ENCODE data around the gene USP21.
A peak's percentile ranks its signal among the peaks of the same experiment; 100 is the strongest.

The USP21 gene

GRCh38 chr1:161138431-161138830 is 20.9 kb upstream of the USP21 start:
- DNase-seq, result no peak

GRCh38 chr1:161139766-161140165 is 19.5 kb upstream of the USP21 start:
- DNase-seq, result peak; percentile 35

- DNase-seq, result no peak
These were observed 18.4 kb upstream of the USP21 start for GRCh38 chr1:161140755-161141400.

GRCh38 chr1:161145832-161146231 is 13.5 kb upstream of the USP21 start:
- no peak for DNase-seq

- no peak for DNase-seq
These were observed 6.1 kb upstream of the USP21 start for GRCh38 chr1:161153176-161153575.

- DNase-seq, result peak; percentile 78
These were observed 5.5 kb upstream of the USP21 start, which contains the start of gene UFC1 for GRCh38 chr1:161153682-161154337. Gene UFC1 (plus strand): TSS chr1:161153978. CDS start chr1:161153998, 20 bp downstream.

- no peak for DNase-seq
These were observed 1.4 kb upstream of the USP21 start for GRCh38 chr1:161157867-161158266.

- no peak for DNase-seq
These were observed 837 bp upstream of the USP21 start for GRCh38 chr1:161158316-161159010.

- DNase-seq, result no peak
These were observed 578 bp downstream of the USP21 start for GRCh38 chr1:161159913-161160243.

GRCh38 chr1:161160671-161161145 is 1.4 kb downstream of the USP21 start:
- DNase-seq, result no peak

GRCh38 chr1:161161652-161162051 is 2.4 kb downstream of the USP21 start:
- no peak for DNase-seq

GRCh38 chr1:161162052-161162451 is 2.8 kb downstream of the USP21 start:
- no peak for DNase-seq

- DNase-seq, result no peak
These were observed 3.5 kb downstream of the USP21 start for GRCh38 chr1:161162806-161163205.

- DNase-seq, result no peak
These were observed 4.5 kb downstream of the USP21 start for GRCh38 chr1:161163793-161164192.

- DNase-seq, result no peak
These were observed 5.8 kb downstream of the USP21 start for GRCh38 chr1:161164901-161165610.

GRCh38 chr1:161165742-161166668 is 6.7 kb downstream of the USP21 start, which contains the start of gene PPOX:
Gene PPOX (plus strand): TSS chr1:161166426. CDS start chr1:161166848, 422 bp downstream.
- peak; percentile 91 for DNase-seq

- DNase-seq, result no peak
These were observed 7.6 kb downstream of the USP21 start for GRCh38 chr1:161166669-161167548.

- no peak for DNase-seq
These were observed 9.6 kb downstream of the USP21 start for GRCh38 chr1:161168906-161169305.

GRCh38 chr1:161171191-161171590 is 11.9 kb downstream of the USP21 start:
- no peak for DNase-seq

- DNase-seq, result no peak
These were observed 12.4 kb downstream of the USP21 start for GRCh38 chr1:161171696-161172095.

GRCh38 chr1:161172349-161172748 is 13.0 kb downstream of the USP21 start:
- DNase-seq, result no peak

All from activated gamma-delta T cell treated with Interleukin-2 at 50 U/mL for 16 hours (primary cell).